ENCODE measurements around the gene RTEL1. TPM values are rescaled to one million over a fixed set of nuclear protein-coding genes. Genes with fewer than 3 reads are reported as not detected.

Gene RTEL1, protein sequence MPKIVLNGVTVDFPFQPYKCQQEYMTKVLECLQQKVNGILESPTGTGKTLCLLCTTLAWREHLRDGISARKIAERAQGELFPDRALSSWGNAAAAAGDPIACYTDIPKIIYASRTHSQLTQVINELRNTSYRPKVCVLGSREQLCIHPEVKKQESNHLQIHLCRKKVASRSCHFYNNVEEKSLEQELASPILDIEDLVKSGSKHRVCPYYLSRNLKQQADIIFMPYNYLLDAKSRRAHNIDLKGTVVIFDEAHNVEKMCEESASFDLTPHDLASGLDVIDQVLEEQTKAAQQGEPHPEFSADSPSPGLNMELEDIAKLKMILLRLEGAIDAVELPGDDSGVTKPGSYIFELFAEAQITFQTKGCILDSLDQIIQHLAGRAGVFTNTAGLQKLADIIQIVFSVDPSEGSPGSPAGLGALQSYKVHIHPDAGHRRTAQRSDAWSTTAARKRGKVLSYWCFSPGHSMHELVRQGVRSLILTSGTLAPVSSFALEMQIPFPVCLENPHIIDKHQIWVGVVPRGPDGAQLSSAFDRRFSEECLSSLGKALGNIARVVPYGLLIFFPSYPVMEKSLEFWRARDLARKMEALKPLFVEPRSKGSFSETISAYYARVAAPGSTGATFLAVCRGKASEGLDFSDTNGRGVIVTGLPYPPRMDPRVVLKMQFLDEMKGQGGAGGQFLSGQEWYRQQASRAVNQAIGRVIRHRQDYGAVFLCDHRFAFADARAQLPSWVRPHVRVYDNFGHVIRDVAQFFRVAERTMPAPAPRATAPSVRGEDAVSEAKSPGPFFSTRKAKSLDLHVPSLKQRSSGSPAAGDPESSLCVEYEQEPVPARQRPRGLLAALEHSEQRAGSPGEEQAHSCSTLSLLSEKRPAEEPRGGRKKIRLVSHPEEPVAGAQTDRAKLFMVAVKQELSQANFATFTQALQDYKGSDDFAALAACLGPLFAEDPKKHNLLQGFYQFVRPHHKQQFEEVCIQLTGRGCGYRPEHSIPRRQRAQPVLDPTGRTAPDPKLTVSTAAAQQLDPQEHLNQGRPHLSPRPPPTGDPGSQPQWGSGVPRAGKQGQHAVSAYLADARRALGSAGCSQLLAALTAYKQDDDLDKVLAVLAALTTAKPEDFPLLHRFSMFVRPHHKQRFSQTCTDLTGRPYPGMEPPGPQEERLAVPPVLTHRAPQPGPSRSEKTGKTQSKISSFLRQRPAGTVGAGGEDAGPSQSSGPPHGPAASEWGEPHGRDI (N-terminal part only)
- total RNA-seq: 10 to 100 TPM in 3 of 4 donors, 1 to 10 TPM in 1; 7.1 to 43.7 (median 18.7) TPM

DNA sequence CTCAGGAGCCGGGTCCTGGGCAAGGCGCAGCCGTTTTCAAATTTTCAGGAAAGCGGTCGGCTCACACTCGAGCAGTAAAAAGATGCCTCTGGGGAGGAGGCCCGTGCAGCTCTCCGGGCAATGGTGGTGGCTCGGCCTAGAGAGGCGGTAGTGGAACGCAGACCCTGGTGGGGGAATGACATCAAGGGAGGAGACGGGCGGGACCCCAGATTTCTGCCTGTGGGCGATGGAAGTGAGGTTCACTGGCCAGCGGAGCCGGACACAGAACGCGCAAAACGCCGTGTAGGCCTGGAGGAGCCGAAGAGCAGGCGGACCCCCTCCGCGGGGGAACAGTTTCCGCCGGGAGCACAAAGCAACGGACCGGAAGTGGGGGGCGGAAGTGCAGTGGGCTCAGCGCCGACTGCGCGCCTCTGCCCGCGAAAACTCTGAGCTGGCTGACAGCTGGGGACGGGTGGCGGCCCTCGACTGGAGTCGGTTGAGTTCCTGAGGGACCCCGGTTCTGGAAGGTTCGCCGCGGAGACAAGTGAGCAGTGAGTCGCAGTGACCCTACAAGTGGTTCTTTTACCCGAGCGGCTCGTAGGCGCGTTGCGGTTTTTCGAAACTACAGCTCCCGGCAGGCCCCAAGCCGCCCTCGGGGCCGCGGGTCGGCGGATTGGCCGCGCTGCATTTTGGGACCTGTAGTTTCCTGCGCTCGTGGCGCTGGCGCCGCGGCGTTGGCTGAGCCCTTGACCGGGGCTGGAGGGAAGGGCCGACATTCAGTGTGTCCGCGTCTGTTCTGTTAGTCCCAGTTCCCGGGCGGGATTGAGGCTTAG, at the start of gene RTEL1:
RTEL1 (plus strand) TSS at position 376 of the 812 bp plus-strand sequence. CDS start 1,091 bp downstream, outside the sequence.
- ATAC-seq: peak; percentile 95

DNA sequence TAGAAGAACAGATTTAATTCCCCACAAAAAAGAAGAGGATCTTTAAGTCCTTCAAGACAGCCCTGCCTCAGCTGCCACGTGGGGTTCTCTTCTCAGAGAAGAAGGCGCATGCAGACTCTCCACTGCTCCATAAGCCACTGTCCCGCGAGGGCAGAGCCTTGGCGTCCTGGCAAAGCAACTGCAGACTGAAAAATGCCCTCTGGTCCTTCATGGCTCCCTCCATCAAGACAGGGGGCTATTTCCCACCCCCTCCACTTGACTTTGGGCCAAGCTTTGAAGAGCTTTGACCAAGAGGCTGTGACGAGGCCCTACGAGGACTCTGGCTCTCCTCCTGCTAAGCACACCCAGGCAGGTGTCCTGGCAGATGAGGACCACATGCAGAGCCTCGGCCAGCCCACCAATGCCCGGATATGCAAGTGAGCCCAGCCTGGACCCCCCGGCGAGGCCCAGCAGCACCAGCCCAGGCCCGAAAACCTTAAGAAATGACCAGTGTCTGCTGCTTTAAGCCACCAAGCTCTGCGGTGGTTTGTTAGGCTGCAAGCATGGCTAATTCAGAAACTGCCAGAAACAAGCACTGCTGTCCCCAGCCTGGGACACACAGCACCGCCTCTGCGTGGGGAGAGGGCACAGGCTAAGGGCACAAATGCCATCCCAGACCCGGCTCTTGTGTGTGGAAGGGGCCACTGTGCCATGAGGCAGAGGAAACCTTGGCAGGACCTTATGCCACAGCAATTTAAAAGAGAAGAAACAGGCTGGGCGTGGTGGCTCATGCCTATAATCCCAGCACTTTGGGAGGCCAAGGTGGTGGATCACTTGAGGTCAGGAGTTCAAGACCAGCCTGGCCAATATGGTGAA, 47.3 kb upstream of the RTEL1 start:
- no peak for TF ChIP-seq EP300 (IDR thresholded peaks at IDR 0.05)
- TF ChIP-seq POLR2AphosphoS5 (IDR thresholded peaks at IDR 0.05): no peak
- TF ChIP-seq POLR2A (IDR thresholded peaks at IDR 0.05): no peak
- TF ChIP-seq CTCF (IDR thresholded peaks at IDR 0.05): no peak
- no peaks in the 10 kb centered on the region for H3K4me1 ChIP-seq
- H3K36me3 ChIP-seq: peaks cover 0 to 20% of the 10 kb centered on the region in 2 donors
- no peak for ATAC-seq
- no peaks in the 10 kb centered on the region for H3K9me3 ChIP-seq
- no peaks in the 10 kb centered on the region for H3K27me3 ChIP-seq
- H3K27ac ChIP-seq: no peak overlapping the region
- 84% methylated on average over 5 of the region's 17 CpGs; no CpG with 5 or more reads in 1 of the 2 donors for WGBS, 2 donors (ENCODE audit: low coverage in 1 of 2)
- H3K4me3 ChIP-seq: no peak overlapping the region

More for the DNA sequence above, at the start of gene RTEL1:
- peak within 1 kb of the TSS; percentile 54 to 95 (median 90) for H3K27ac ChIP-seq
- peaks cover 0 to 27% of the 10 kb centered on the region in 2 donors for H3K36me3 ChIP-seq
- H3K4me1 ChIP-seq: peaks cover 0 to 47% (median 17%) of the 10 kb centered on the region in 3 donors
- no peaks in the 10 kb centered on the region for H3K9me3 ChIP-seq
- 2% methylated on average over 11 to 38 of the region's 73 CpGs for WGBS, 2 donors (ENCODE audit: low coverage in 1 of 2)
- H3K4me3 ChIP-seq: peak within 1 kb of the TSS; percentile 54 to 74
- TF ChIP-seq POLR2A (IDR thresholded peaks at IDR 0.05) (peak; percentile 6 to 32), EP300 (IDR thresholded peaks at IDR 0.05) (no peak), CTCF (IDR thresholded peaks at IDR 0.05) (peak in 3 of 4 experiments; percentile 19 to 43 (median 32)), POLR2AphosphoS5 (IDR thresholded peaks at IDR 0.05) (peak; percentile 58)
- no peaks in the 10 kb centered on the region for H3K27me3 ChIP-seq

DNA sequence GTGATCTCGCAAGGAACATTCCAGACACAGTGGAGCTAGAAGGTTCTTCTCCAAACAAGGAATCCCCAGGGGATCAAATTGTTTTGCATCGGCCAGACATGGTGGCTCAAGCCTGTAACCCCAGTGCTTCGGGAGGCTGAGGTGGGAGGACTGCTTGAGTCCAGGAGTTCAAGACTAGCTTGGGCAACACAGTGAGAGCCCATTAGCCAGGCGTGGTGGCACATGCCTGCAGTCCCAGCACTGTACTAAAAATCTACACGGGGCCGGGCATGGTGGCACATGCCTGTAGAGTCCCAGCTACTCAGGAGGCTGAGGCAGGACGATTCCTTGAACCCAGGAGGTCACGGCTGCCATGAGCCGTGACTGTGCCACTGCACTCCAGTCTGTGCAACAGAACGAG, 46.5 kb upstream of the RTEL1 start:
- Histone ChIP-seq H3K9me3 (no peaks in the 10 kb centered on the region), H3K36me3 (peaks cover 0 to 27% of the 10 kb centered on the region in 2 donors), H3K27ac (no peak overlapping the region), H3K4me1 (no peaks in the 10 kb centered on the region), H3K27me3 (no peaks in the 10 kb centered on the region), H3K4me3 (no peak overlapping the region)
- 77 to 100% methylated on average over 1 to 5 of the region's 10 CpGs for WGBS, 2 donors (ENCODE audit: low coverage in 1 of 2)
- TF ChIP-seq POLR2AphosphoS5 (IDR thresholded peaks at IDR 0.05) (no peak), POLR2A (IDR thresholded peaks at IDR 0.05) (no peak), CTCF (IDR thresholded peaks at IDR 0.05) (no peak), EP300 (IDR thresholded peaks at IDR 0.05) (no peak)
- ATAC-seq: no peak

Measured in gastroesophageal sphincter (tissue), 4 donors.